Activated T-cell treated with anti-CD3 and anti-CD28 coated beads, Interleukin-2, amount 50 U/mL, for 72 hours (primary cell): ENCODE results near the gene ZNF407. TPM values are rescaled to one million over a fixed set of nuclear protein-coding genes. Genes with fewer than 3 reads are reported as not detected.
A peak's percentile ranks its signal among the peaks of the same experiment; 100 is the strongest.

Experiments used
- ATAC-seq, 2 donors: fragments of 150-1000 bp; cut with Tn5 transposase; replicated peaks in 1 of 2; 2 replicates each; pipeline ENCODE4 v1.10.0; 2021; ENCODE audit warnings: moderate library complexity in 2 of 2, mild to moderate bottlenecking in 1 of 2
- DNase-seq, 2 donors: peaks; one replicate each; pipeline ENCODE4 v3.0.0; 2021 to 2022; ENCODE audit warnings: mixed read lengths in 1 of 2
- H3K27ac Mint-ChIP-seq: one replicate; pipeline ENCODE4 v1.8.0; 2022; ENCODE audit warnings: mild to moderate bottlenecking, moderate library complexity, mixed read lengths
- H3K27me3 Mint-ChIP-seq: one replicate; pipeline ENCODE4 v1.8.0; 2022; ENCODE audit warnings: low read depth, mixed read lengths
- H3K36me3 Mint-ChIP-seq, 2 donors: one replicate each; pipeline ENCODE4 v1.8.0; 2022; ENCODE audit warnings: mixed read lengths in 2 of 2, mild to moderate bottlenecking in 1 of 2; ENCODE audit not compliant: insufficient read depth in 2 of 2
- H3K4me1 Mint-ChIP-seq: one replicate; pipeline ENCODE4 v1.8.0; 2022; ENCODE audit warnings: low read depth, mixed read lengths
- H3K4me3 Mint-ChIP-seq, 2 donors: one replicate each; pipeline ENCODE4 v1.8.0; 2022; ENCODE audit warnings: mild to moderate bottlenecking in 2 of 2, mixed read lengths in 2 of 2, moderate library complexity in 2 of 2
- H3K9me3 Mint-ChIP-seq, 2 donors: one replicate each; pipeline ENCODE4 v1.8.0; 2022; ENCODE audit warnings: mixed read lengths in 2 of 2
- total RNA-seq, 2 donors: library from RNA; stranded (reverse); gene quantifications; one replicate each; pipeline ENCODE4 v1.2.3, GENCODE V29; 2022

The ZNF407 gene
- total RNA-seq, 2 donors from 2014 or later, result 11.9 to 13.0 TPM

DNA sequence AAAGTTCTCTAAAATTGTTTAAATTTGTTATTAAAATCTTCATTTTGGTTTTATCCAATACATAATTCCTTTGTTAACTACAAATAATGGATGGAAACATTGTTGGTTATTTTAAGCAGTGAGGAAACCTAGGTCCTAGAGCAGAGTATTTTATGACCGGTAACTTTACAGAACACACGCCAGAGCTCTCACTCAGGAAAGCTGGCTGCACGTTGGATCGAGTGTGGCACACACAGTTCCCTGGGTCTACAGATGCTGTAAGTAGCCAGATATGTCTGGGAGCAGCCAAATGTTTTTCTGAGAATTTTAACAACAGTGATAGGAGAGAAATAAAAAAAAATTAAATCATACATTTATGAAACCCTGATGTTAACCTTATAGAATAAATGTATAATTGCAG lies 264.4 kb downstream of the ZNF407 start:
- DNase-seq, result no peak
- Mint-ChIP-seq H3K27ac (no peak overlapping the region), H3K9me3 (no peaks in the 10 kb centered on the region), H3K4me1 (no peaks in the 10 kb centered on the region), H3K4me3 (no peak overlapping the region), H3K36me3 (no peaks in the 10 kb centered on the region), H3K27me3 (no peaks in the 10 kb centered on the region)
- ATAC-seq, result no peak

DNA sequence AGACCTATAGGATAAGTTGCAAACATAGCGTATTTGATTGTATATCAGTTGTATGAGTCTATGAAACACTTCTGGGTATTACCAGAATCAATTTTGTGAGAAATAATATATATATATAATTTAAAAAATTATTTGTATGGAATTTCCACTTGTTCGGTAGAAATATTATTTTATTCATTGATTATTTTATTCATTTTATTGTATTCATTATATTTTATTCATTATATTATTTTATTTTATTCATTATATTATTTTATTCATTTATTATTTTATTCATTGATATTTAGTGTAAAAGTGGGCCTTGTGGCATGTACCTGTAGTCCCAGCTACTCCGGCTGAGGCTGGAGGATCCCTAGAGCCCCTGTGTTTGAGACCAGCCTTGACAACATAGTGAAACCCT lies 268.9 kb downstream of the ZNF407 start:
- no peak overlapping the region for H3K4me3 Mint-ChIP-seq
- H3K27me3 Mint-ChIP-seq, result no peaks in the 10 kb centered on the region
- ATAC-seq (no peak), DNase-seq (no peak)
- no peaks in the 10 kb centered on the region for H3K9me3 Mint-ChIP-seq
- no peaks in the 10 kb centered on the region for H3K36me3 Mint-ChIP-seq
- H3K27ac Mint-ChIP-seq, result no peak overlapping the region
- H3K4me1 Mint-ChIP-seq, result peaks cover 6% of the 10 kb centered on the region

DNA sequence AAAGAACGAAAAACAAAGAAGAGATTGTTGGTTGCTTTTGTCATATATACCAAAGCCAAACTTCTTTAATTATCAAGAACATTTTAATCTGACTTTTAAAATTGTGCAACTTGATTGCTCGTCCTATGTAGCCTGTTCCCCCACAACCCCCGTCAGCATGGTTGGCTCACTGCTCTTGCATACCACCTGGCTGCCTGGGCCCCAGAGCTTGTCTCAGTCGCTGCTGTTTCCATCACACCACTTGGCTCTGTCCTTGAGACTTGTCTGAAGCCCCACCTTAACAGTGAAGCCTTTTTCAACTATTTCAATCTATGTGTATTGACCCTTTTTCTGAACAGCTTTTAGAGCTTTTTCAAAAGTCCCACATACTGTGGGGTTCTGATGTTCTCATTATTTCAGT lies 270.8 kb downstream of the ZNF407 start:
- DNase-seq, result no peak
- no peak overlapping the region for H3K27ac Mint-ChIP-seq
- no peak for ATAC-seq
- no peaks in the 10 kb centered on the region for H3K27me3 Mint-ChIP-seq
- no peak overlapping the region for H3K4me3 Mint-ChIP-seq
- no peaks in the 10 kb centered on the region for H3K9me3 Mint-ChIP-seq
- no peaks in the 10 kb centered on the region for H3K36me3 Mint-ChIP-seq
- H3K4me1 Mint-ChIP-seq, result peaks cover 6% of the 10 kb centered on the region

DNA sequence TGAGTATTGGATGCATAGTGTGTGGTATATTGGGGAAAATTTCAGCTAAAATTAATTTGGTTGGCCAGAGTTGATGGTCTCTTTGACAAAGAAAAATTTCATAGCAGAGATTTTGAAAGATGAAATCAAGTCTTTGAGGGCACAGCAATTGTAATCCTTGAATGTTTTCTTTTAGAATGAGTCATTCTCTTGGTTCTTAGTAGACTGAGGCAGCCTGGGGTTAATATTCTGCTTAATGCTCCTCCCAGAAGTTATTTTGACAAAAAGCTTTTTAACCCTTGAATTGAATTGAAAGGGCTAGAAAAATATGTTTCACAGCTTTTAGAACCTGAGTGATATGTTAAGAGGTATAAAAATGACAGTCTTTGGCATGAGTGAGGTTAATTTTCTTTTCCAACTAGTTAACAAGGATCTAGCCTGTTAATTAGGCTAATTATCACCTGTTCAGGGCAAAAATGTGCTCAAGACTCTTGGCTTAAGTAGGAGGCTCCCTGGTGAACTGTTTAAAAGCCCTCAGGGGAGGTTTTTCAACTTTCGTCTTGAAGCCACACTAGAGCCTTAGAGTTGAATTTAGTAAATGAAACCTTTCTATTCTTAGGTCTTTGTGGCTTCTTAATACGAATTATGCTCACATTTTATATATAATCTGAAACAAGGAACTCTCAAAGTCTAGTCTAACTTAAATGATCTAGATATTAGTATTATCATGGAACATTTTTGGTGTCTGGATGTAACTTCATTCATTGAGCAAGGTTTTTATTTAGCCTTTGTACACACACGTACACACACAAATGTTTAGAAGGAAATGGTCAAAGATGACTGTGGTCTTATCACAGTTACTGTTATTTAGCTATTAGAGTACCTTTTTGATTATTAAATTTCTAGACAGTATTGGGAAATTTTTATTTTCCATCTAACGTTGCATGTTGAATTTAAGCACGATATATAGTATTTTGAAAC lies 272.5 kb downstream of the ZNF407 start:
- Mint-ChIP-seq H3K4me3 (no peak overlapping the region), H3K36me3 (no peaks in the 10 kb centered on the region), H3K27ac (no peak overlapping the region), H3K4me1 (peaks cover 6% of the 10 kb centered on the region), H3K9me3 (no peaks in the 10 kb centered on the region), H3K27me3 (no peaks in the 10 kb centered on the region)
- ATAC-seq, result no peak
- no peak for DNase-seq

DNA sequence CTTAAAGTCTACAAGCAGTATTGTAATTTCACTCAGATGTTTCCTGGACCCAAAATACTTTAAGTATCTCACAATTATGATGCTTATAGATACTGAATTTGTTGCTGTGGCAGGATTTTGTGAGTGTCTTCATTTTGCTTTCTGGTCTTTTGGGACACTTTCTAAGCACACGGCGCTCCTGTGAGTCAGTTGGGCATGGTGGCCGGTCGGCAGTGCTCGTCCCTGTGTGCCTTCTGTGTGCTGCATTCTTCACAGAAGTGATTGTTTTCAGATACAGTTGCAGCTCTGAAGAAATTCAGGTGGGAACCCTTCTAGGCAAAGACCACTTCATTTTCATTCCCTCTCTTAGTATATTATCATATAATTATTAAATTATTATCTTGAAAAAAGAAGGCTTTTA lies 273.3 kb downstream of the ZNF407 start:
- Mint-ChIP-seq H3K36me3 (no peaks in the 10 kb centered on the region), H3K27ac (no peak overlapping the region), H3K4me1 (peaks cover 6% of the 10 kb centered on the region), H3K4me3 (no peak overlapping the region), H3K9me3 (no peaks in the 10 kb centered on the region), H3K27me3 (no peaks in the 10 kb centered on the region)
- no peak for ATAC-seq
- DNase-seq, result no peak

DNA sequence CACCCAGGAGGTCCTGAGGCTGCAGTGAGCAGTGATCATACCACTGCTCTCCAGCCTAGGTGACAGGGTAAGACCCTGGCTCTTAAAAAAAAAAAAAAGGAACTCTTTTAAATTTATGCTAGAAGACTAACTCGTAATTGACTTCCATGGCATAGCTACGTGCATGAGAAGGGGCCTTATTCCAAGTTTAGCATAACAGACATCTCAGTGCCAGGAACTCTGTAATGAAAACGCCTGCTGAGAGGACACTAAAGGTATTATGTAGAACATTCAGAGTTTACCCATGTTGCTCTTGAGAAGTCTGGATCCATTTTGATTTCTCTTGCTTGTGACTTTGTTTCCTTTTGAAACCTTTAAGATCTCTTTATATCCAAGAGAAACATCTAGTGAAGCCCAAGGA lies 276.0 kb downstream of the ZNF407 start:
- DNase-seq, result no peak
- no peaks in the 10 kb centered on the region for H3K36me3 Mint-ChIP-seq
- H3K27me3 Mint-ChIP-seq, result no peaks in the 10 kb centered on the region
- H3K27ac Mint-ChIP-seq, result no peak overlapping the region
- no peak for ATAC-seq
- H3K4me3 Mint-ChIP-seq, result no peak overlapping the region
- H3K9me3 Mint-ChIP-seq, result no peaks in the 10 kb centered on the region
- peaks cover 6% of the 10 kb centered on the region for H3K4me1 Mint-ChIP-seq

DNA sequence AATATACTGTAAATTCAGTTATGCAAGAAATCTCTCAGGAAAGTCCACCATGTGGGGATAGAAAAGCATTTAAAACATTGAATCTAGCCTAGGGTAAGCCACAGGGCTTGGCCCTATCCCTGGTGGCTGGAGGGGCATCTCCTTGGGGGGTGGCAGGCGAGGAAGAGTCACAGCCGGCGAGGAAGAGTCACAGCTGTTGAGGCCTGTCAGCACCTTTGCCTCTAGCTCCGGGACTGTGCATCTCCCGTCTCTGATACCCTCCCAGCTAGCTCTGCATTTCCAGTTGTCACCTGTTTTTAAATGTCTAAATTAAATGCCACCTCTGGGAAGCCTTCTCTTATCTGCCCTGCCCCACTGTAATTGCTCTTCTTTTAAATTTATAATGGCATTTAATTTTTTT lies 276.7 kb downstream of the ZNF407 start:
- no peaks in the 10 kb centered on the region for H3K27me3 Mint-ChIP-seq
- no peaks in the 10 kb centered on the region for H3K9me3 Mint-ChIP-seq
- no peak for ATAC-seq
- H3K4me3 Mint-ChIP-seq, result no peak overlapping the region
- no peak for DNase-seq
- H3K27ac Mint-ChIP-seq, result no peak overlapping the region
- no peaks in the 10 kb centered on the region for H3K36me3 Mint-ChIP-seq
- peaks cover 6% of the 10 kb centered on the region for H3K4me1 Mint-ChIP-seq

DNA sequence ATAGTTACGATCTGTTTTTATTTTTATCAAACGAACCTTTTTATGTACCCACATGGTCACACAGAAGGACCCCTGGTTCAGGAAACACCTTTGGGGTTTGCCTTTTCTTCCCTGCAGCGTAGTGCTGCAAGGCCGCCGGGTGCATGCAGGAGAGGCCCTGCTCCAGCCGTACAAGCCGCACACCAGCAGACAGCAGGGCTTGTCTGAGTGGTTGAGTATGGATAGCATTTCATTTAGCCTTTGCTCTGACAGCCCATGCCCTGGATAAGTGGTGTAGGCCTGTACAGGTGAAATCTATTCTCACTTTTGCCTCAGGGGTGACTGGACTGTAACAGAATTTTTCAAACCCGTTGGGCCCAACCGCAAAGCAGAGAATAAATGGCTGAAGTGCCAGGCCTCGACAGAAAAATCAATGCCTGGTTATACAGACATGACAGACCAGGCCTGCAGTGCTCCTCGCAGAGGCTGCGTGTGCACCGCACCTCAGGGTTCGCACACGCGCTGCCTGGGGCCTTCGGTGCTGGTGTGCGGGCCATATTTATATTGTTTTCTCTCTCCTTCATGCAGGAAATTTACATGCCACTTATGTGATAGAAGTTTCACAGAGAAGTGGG lies 279.1 kb downstream of the ZNF407 start:
- DNase-seq (no peak), ATAC-seq (no peak)
- no peak overlapping the region for H3K4me3 Mint-ChIP-seq
- no peak overlapping the region for H3K27ac Mint-ChIP-seq
- peaks cover 2 to 3% of the 10 kb centered on the region in 2 donors for H3K36me3 Mint-ChIP-seq
- H3K4me1 Mint-ChIP-seq, result no peaks in the 10 kb centered on the region
- H3K9me3 Mint-ChIP-seq, result no peaks in the 10 kb centered on the region
- no peaks in the 10 kb centered on the region for H3K27me3 Mint-ChIP-seq

DNA sequence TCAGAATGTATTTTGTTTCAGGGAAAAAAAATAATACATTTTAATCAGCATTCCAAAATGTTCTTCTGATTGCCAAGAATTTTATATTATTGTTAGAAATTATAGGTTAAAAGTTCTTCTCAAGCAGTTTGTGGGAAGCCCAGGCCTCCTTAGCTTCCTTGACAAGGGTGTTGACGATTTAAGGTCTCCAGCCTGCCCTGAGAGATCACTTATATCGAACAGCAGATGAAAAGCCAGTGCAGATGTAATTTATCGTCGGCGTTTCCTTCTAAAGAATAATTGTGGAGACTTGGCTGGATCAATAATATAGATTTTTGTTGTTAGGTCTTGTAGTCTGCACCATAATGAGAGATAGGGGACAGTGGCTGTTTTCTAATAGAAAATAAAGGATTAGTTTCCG lies 280.6 kb downstream of the ZNF407 start:
- Mint-ChIP-seq H3K4me1 (no peaks in the 10 kb centered on the region), H3K27me3 (no peaks in the 10 kb centered on the region), H3K4me3 (no peak overlapping the region), H3K36me3 (peaks cover 2 to 3% of the 10 kb centered on the region in 2 donors), H3K9me3 (no peaks in the 10 kb centered on the region), H3K27ac (no peak overlapping the region)
- ATAC-seq (no peak), DNase-seq (no peak)

DNA sequence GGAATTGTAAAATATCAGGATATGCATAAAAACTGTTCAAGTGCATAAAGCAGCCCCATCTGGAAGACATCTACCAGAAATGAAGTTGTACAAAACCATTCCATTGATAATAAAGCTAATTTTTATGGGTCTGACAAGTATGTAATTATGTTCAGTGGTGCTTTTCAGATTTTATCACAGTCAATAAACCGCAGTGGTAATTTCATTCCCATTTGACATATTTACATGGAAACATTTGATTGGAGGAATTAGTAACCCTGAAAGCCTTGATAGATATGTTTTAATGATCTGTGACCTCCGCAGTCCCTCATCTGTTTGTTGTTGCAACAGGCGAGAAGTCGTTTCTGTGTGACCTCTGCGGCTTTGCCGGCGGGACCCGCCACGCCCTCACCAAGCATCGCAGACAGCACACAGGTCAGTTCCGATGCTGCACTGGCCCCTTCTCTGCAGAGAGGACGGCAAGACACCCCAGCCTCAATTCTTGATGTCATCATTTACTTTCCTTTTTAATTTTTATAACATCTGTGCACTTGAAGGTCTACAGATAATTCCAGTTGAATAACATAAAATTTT lies 283.1 kb downstream of the ZNF407 start:
- Mint-ChIP-seq H3K27ac (no peak overlapping the region), H3K4me3 (no peak overlapping the region), H3K9me3 (no peaks in the 10 kb centered on the region), H3K27me3 (no peaks in the 10 kb centered on the region), H3K4me1 (no peaks in the 10 kb centered on the region), H3K36me3 (peaks cover 2 to 3% of the 10 kb centered on the region in 2 donors)
- ATAC-seq, result no peak
- DNase-seq, result no peak

DNA sequence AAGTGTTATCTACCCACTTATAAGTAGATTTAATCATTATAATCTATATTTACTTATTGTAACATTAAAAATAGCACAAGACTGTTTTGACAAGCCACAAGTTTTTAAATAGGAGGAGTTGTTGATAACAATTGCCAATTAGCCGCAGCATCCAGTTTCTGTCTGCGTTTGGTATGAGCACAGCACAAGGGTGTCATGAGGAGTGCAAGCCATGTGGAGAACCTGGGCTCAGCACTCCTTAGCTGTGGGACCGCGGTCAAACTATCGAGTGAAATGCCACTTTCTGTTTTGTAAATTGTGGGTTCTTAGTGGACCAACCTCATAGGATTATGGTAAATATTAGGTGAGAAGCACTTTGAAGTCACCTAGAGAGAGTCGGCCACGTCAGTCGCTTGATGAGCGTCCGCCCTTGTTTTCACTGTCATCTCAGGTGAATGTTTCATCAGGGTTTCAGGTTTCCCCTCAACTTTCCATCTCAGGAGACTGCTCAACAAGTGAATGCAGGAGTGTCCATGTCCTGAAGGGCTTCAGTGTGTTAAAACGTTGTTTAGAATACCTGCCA lies 294.5 kb downstream of the ZNF407 start:
- Mint-ChIP-seq H3K9me3 (no peaks in the 10 kb centered on the region), H3K4me1 (no peaks in the 10 kb centered on the region), H3K36me3 (no peaks in the 10 kb centered on the region), H3K27me3 (no peaks in the 10 kb centered on the region), H3K27ac (no peak overlapping the region), H3K4me3 (no peak overlapping the region)
- DNase-seq, result no peak
- ATAC-seq, result no peak

DNA sequence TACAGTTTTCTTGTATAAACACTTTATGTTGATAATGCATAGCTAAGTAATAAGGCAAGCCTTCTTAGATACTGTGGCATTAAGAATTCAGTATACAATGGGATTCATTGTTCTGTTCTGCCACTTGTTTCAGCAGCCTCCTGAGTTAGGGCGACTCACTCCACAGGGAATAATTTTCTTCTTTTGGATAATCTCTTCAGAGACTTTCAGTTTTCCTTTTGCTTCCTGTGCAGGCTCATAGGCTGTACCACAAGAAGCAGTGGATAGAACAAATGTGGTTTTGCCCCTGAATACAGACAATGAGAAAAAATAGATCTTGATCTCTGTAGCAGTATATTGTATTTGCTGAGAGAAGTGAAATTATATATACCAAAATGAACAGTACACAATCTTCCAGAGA lies 298.0 kb downstream of the ZNF407 start:
- DNase-seq (no peak), ATAC-seq (no peak)
- Mint-ChIP-seq H3K4me1 (peaks cover 9% of the 10 kb centered on the region), H3K4me3 (no peak overlapping the region), H3K27ac (no peak overlapping the region), H3K9me3 (no peaks in the 10 kb centered on the region), H3K36me3 (no peaks in the 10 kb centered on the region), H3K27me3 (no peaks in the 10 kb centered on the region)

DNA sequence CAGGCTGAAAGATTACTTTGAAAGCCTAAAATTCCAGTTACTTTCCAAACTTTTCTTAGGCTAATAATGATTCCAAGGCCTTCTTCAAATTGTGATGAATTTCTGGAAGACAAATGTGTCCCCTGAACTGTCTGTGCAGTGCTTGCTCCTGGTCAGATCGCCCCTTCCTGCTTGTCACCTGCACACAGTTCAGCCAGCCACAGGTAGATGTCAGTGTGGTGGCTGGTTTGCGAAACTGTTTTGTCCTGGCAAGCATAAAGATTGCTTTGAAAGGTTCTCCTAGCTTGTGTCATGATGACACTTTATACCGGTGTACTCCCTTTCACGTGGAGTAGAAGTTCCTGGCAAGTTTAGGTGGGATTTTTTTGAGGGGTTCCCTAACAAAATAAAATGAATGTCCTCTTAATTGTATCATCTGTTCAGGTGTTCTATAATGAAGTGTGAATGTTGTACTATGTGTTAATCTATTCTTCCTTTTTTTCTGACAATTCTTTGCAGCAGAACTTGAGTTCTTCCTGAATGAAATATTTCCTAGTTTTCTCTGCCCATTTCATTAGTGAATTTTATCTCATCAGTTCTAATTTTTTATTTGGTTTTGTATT lies 298.8 kb downstream of the ZNF407 start:
- no peaks in the 10 kb centered on the region for H3K27me3 Mint-ChIP-seq
- H3K27ac Mint-ChIP-seq, result peak overlapping the region; percentile 89
- H3K36me3 Mint-ChIP-seq, result no peaks in the 10 kb centered on the region
- ATAC-seq (peak; percentile 66 to 70), DNase-seq (peak; percentile 13 to 34)
- peaks cover 9% of the 10 kb centered on the region for H3K4me1 Mint-ChIP-seq
- H3K9me3 Mint-ChIP-seq, result no peaks in the 10 kb centered on the region
- no peak overlapping the region for H3K4me3 Mint-ChIP-seq
